GM19395 (cell line): ENCODE measurements around the gene TRIP4.
"Not testable (repeated sequence)": the region's sequence is repeated elsewhere in the genome, so short reads cannot be mapped to it uniquely, and the experiment has no call there.

Experiments
- ATAC-seq: cut with Tn5 transposase; IDR thresholded peaks from one replicate; pipeline ENCODE4 v1.9.1; 2021; ENCODE audit warnings: mild to moderate bottlenecking, moderate library complexity; ENCODE audit not compliant: unreplicated experiment

TRIP4 gene

GRCh38 chr15:64380130-64380870 is 7.3 kb upstream of the TRIP4 start:
- not testable (repeated sequence) for ATAC-seq

GRCh38 chr15:64381000-64381751 is 6.5 kb upstream of the TRIP4 start, which contains the start of gene PCLAF:
PCLAF (minus strand) TSS chr15:64381441; CDS start chr15:64381371, 70 bp downstream.
- peak; percentile 95 for ATAC-seq

DNA sequence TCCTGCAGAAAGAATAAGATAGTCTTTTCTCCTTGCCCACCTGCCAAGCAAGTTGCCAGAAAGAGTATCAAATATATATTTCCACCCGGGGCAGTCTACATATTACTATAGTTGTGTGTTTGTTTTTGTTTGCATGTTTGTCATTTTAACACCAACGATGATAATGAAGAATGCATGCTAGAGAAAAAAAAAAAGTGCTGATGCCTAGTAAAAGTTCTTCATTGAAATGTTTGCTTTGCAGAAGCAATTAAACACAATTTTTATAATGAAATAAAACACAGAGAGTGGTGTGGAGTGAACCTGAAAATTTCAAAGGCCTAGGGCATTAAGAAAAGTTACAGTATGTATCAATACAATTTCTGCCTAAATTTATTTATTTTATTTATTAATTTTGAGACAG is 3.9 kb upstream of the TRIP4 start:
- ATAC-seq, result no peak

GRCh38 chr15:64386291-64386690 is 1.3 kb upstream of the TRIP4 start:
- ATAC-seq, result no peak

DNA sequence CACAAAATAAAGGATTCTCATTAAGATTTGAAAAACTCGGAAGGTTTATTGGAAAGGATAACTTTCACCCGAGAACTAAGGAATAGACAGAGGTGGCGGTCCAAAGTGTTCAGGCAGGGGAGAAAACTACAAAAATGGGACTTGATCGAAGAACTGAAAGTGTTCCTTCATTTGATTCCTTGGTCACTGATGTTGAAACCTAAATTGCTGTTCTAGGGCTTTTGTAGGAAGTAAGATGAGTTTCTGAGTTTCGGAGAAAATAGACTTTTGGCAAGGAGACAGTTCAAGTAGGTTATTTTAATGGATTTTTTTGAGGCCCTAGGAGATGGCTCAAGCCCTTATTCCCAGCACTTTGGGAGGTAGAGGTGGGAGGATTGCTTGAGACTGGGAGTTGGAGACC is 1.4 kb downstream of the TRIP4 start:
- no peak for ATAC-seq

DNA sequence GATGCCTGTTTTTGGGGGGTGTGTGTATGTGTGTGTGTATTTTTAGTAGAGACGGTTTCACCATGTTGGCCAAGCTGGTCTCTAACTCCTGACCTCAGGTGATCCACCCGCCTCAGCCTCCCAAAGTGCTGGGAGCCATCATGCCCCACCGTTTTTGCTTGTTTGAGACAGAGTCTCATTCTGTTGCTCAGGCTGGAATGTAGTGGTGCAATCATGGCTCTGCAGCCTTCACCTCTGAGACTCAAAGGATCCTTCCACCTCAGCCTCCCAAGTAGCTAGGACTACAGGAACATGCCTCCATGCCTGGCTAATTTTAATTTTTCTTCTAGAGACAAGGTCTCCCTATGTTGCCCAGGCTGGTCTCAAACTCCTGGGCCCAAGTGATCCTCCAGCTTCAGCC is 4.8 kb downstream of the TRIP4 start:
- ATAC-seq, result not testable (repeated sequence)

GRCh38 chr15:64396789-64397188 is 9.2 kb downstream of the TRIP4 start:
- no peak for ATAC-seq

DNA sequence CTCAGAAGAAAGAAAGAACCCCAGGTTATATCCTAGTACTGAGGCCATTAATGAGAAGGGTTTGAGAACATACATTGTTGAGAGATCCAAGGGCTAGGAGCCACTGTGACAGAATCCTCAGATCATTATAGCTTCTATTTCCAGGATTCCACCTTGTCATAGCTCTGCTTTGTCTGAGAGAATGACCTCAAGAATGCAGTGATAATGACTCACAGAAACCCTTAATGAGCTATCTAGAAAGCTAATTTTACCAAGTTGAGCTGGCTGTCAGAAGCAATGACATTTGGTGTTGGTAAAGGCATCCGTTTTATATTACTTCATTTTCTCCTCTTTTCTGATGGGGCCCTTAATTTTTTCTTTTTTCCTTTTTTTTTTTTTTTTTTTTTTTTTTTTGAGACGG is 10.9 kb downstream of the TRIP4 start:
- ATAC-seq, result no peak

GRCh38 chr15:64400583-64400982 is 12.9 kb downstream of the TRIP4 start:
- ATAC-seq, result no peak

DNA sequence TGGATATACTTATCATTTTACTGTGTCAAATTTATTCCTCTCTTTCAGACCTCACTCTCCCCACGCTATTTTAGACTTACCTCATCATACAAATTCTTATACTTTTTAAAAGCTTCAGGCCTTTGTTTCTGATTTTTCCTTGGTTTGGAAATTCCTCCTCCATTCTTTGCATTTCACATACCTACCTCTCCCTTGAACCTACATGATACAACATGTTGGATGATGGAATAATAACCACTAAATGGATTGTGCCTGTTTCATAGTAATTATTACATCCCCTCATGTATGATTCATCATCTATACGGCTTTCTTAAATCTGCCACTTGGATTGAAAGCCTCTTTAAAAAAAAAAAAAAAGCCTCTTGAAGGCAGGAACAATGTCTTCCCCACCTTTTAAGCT is 24.6 kb downstream of the TRIP4 start:
- ATAC-seq, result no peak

GRCh38 chr15:64422697-64423096 is 35.1 kb downstream of the TRIP4 start:
- ATAC-seq, result no peak

DNA sequence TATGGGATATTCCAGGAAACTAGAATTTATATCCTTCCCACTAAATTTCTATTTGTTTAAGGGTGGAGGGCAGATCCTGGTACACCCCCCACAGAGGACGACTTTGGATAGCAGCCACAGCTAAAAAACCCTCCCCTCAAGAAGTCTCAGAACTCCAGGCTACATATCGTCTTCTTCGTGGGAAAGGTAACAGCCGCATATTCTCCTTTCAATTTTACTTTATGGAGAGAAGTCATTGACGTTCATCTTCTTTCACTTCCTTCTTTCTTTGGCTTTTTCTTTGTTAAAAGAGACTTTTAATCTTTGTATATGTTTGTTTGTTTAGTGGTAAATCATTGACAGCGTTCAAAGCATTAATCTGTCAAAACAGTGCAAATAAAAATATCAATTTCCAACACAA is 36.3 kb downstream of the TRIP4 start:
- ATAC-seq, result no peak

- ATAC-seq, result no peak
Measured at GRCh38 chr15:64425221-64425620, 37.6 kb downstream of the TRIP4 start.

DNA sequence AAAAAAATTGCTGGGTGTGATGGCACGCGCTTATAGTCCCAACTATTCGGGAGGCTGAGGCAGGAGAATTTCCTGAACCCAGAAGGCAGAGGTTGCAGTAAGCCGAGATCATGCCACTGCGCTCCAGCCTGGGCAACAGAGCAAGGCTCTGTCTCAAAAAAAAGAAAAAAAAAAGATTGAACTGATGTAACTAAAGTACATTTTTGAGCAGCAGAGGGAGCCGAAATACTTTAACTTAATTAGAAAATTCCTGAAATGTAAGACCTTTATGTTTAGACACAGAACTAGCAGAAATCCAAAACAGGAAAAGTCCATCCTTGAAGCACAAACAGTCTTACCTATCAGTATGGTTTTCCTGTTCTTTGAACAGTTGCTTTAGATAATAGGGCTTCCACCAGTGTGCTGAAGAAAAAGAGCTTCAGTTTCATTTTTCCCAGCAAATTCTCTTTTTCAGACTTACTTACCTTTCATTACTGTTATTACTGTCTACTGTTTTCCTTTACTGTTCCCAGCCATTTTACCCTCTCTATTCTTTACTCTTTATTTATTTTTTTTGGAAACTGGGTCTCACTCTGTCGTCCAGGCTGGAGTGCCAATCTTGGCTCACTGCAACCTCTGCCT is 39.3 kb downstream of the TRIP4 start:
- no peak for ATAC-seq

DNA sequence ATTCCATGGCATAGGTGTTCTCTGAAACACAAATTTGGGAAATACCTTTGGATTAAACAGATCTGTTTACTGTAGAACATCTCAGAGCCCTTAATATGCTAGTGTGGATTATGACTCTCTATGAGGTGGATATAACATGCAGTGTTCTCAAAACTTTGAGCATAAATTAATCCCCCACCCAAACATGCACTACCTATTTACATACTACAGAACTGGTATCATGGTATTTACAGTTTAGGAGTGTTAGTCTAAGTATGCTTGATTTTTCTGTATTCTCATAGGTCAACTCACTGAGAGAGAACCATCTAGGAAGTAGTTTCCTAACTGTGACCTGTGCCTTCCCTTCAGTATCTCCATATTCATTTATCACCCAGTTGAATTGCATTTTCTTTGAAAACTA is 41.8 kb downstream of the TRIP4 start:
- no peak for ATAC-seq

DNA sequence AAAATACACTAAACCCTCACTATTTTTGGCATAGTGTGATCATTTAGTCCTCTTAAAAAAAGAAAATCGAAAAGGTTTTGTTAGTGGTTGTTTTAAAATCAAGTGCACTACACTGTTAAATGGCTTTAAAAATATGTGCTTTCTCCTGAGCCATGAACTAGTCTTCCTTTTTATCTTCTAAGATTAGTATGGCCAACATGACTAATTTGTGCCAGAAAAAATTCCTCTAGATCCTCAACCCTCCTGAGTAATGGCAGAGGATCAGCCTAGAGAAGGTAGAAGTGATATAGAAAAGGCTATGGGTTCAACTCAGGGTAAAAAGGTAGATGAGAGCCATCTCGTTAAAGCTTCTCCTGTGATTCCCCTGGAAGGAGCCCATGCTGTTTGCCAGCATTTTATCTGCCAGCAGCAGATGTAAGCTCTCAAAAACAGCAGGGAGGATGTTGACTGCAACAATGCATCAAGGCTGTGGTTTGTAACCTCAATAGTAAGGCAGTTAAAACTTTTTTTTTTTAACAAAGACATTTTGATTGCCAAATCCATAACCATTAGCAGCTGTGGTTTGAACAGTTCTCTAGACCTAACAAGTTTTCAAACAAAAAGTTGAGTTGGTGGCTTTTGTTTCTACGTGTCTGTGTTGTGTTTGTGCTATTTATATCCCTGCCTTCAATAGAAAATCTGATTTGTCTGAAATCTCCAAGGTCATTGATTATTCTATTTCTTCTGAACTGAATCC is 42.5 kb downstream of the TRIP4 start:
- ATAC-seq, result no peak

- no peak for ATAC-seq
Measured at GRCh38 chr15:64437982-64438381, 50.3 kb downstream of the TRIP4 start.

DNA sequence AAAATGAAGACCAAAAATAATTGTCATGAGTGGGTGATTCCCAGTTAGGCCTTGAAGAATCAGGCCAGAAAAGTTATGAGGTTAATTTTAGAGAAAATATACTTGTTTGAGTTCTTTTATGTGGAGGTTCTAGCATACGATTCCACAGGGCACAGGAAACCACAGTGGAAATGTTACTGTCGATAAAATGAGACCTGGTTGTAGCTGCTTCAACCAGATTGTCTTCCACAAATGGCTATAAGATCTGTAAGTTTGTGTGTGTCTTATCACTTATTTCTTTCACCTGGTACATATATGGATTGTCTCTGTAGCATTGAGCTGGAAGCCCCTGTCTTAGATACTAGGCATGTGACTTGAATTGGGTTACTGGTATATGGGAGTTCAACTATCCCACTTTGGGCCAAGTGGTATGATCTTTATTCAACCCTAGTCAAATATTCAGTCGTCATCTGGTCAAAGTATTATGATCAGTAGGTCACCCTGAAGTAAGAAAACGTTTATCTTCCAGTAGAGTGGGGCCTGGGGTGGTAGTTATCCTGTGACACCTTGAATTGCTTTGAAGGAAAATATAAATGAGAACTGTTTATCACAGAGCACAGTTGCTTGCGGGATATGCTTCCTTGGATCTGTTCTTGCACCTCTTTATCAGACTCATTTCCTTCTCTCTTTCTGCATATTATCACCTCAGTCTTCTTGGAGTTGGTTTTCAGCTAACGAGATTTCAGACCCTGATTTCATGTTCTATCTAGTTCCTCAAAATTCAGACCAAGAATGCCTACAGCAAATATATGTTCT is 51.2 kb downstream of the TRIP4 start:
- no peak for ATAC-seq

- ATAC-seq, result no peak
Measured at GRCh38 chr15:64441852-64442251, 54.2 kb downstream of the TRIP4 start.

GRCh38 chr15:64443016-64443415 is 55.4 kb downstream of the TRIP4 start:
- ATAC-seq, result no peak
